Measurements from ENCODE around the gene SMAD5.

The SMAD5 gene

GRCh38 chr5:136115183-136115865 lies 17.3 kb upstream of the SMAD5 start:
- DNase-seq, result no peak

- no peak for DNase-seq
These were observed 12.1 kb upstream of the SMAD5 start for GRCh38 chr5:136120529-136120928.

GRCh38 chr5:136123236-136123768 lies 9.3 kb upstream of the SMAD5 start:
- no peak for DNase-seq

- no peak for DNase-seq
These were observed 5.1 kb upstream of the SMAD5 start for GRCh38 chr5:136127560-136127959.

GRCh38 chr5:136128481-136128880 lies 4.2 kb upstream of the SMAD5 start:
- no peak for DNase-seq

GRCh38 chr5:136129445-136129844 lies 3.2 kb upstream of the SMAD5 start:
- no peak for DNase-seq

- no peak for DNase-seq
These were observed 2.1 kb upstream of the SMAD5 start for GRCh38 chr5:136130581-136130980.

GRCh38 chr5:136132087-136132486 lies 558 bp upstream of the SMAD5 start:
- no peak for DNase-seq

GRCh38 chr5:136133222-136133921 lies 727 bp downstream of the SMAD5 start:
- DNase-seq, result peak; percentile 46

GRCh38 chr5:136133922-136134379 lies 1.3 kb downstream of the SMAD5 start:
- DNase-seq, result peak; percentile 76

- no peak for DNase-seq
These were observed 2.0 kb downstream of the SMAD5 start for GRCh38 chr5:136134653-136135052.

GRCh38 chr5:136135536-136135935 lies 2.9 kb downstream of the SMAD5 start:
- DNase-seq, result no peak

GRCh38 chr5:136137497-136138220 lies 5.0 kb downstream of the SMAD5 start:
- DNase-seq, result no peak

GRCh38 chr5:136141561-136141960 lies 8.9 kb downstream of the SMAD5 start:
- DNase-seq, result no peak

GRCh38 chr5:136143312-136143711 lies 10.7 kb downstream of the SMAD5 start:
- DNase-seq, result no peak

- DNase-seq, result no peak
These were observed 11.1 kb downstream of the SMAD5 start for GRCh38 chr5:136143763-136144162.

GRCh38 chr5:136145030-136145429 lies 12.4 kb downstream of the SMAD5 start:
- DNase-seq, result no peak

GRCh38 chr5:136146201-136146600 lies 13.6 kb downstream of the SMAD5 start:
- no peak for DNase-seq

GRCh38 chr5:136147632-136148031 lies 15.0 kb downstream of the SMAD5 start:
- DNase-seq, result no peak

- DNase-seq, result no peak
These were observed 17.2 kb downstream of the SMAD5 start for GRCh38 chr5:136149891-136150290.

- DNase-seq, result no peak
These were observed 21.1 kb downstream of the SMAD5 start for GRCh38 chr5:136153581-136154236.

GRCh38 chr5:136155078-136155477 lies 22.4 kb downstream of the SMAD5 start:
- DNase-seq, result no peak

GRCh38 chr5:136155761-136156160 lies 23.1 kb downstream of the SMAD5 start:
- DNase-seq, result no peak

Data from CD4-positive, alpha-beta T cell treated with Interleukin-4 for 4 hours (primary cell).